Parathyroid adenoma (tissue), 2 donors: Measurements from ENCODE around the gene THNSL1.
"Not testable (repeated sequence)": the region's sequence is repeated elsewhere in the genome, so short reads cannot be mapped to it uniquely, and the experiment has no call there.

Experiments
- H2AFZ ChIP-seq: fragments of 300-600 bp; sonication (generic); one replicate; pipeline ENCODE4 v1.7.0; 2017; ENCODE audit warnings: antibody characterized with exemption, mild to moderate bottlenecking
- H3K27ac ChIP-seq: fragments of 300-600 bp; sonication (generic); one replicate; pipeline ENCODE4 v1.7.0; 2017
- H3K27me3 ChIP-seq: fragments of 300-600 bp; sonication (generic); one replicate; pipeline ENCODE4 v1.7.0; 2017; ENCODE audit warnings: low read length; ENCODE audit not compliant: control insufficient read depth, insufficient read depth
- H3K36me3 ChIP-seq: fragments of 300-600 bp; sonication (generic); one replicate; pipeline ENCODE4 v1.7.0; 2017; ENCODE audit warnings: low read length; ENCODE audit not compliant: control insufficient read depth, insufficient read depth
- H3K4me1 ChIP-seq: fragments of 300-600 bp; sonication (generic); one replicate; pipeline ENCODE4 v1.7.0; 2017; ENCODE audit warnings: control low read depth
- H3K4me2 ChIP-seq: fragments of 300-600 bp; sonication (generic); one replicate; pipeline ENCODE4 v1.7.0; 2017; ENCODE audit warnings: low read length
- H3K4me3 ChIP-seq: fragments of 300-600 bp; sonication (generic); one replicate; pipeline ENCODE4 v1.7.0; 2017; ENCODE audit warnings: low read depth, low read length
- H3K79me2 ChIP-seq: fragments of 300-600 bp; sonication (generic); one replicate; pipeline ENCODE4 v1.7.0; 2017; ENCODE audit warnings: control low read depth
- H3K9ac ChIP-seq: fragments of 300-600 bp; sonication (generic); one replicate; pipeline ENCODE4 v1.7.0; 2017; ENCODE audit warnings: mild to moderate bottlenecking
- H3K9me3 ChIP-seq: fragments of 300-600 bp; sonication (generic); one replicate; pipeline ENCODE4 v1.7.0; 2017; ENCODE audit warnings: low read length; ENCODE audit not compliant: control insufficient read depth
- CTCF ChIP-seq: fragments of 300-600 bp; sonication (generic); IDR thresholded peaks from one replicate; pipeline ENCODE4 v1.7.0; 2017; ENCODE audit warnings: antibody characterized with exemption, mild to moderate bottlenecking
- donor health status: primary hyperparathyroidism.

Gene THNSL1

DNA sequence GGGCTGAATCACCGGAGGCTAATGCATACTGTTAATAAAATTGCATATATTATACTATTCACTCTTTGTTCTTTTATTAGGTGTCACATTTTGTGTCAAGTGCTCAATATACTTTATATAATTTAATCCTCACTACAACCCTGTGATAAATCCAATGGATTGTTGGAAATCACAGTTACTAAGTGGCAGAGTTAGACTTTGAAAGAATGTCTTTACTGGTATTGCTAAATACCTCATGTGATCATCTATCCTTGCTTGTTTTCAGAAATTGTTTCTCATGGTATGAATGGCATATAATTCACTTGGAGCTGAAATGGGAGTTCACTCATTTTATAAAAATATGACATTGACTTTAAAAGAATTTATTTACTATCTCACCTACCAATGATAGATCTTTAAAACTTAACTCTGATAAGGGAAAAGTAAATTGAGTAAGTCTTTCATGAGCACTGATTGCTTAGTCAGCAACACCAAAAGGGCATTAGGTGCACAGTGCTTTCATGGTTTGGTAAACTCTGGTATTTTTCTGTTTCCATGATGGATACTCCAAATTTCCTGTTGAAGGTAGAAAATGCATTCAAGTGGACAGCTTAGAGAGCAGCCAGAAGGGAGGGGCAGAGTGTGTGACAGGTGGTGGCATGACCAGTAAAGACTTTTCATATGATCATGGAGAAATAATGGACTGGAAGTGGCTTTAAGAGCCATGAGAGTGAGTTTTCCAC is 23.0 kb upstream of the THNSL1 start:
- H3K4me3 ChIP-seq: no peak overlapping the region
- H3K4me2 ChIP-seq: peak overlapping the region; percentile 9
- no peaks in the 10 kb centered on the region for H3K36me3 ChIP-seq
- H3K79me2 ChIP-seq: no peaks in the 10 kb centered on the region
- no peak overlapping the region for H3K27ac ChIP-seq
- no peak for TF ChIP-seq CTCF
- H3K27me3 ChIP-seq: no peaks in the 10 kb centered on the region
- no peak overlapping the region for H2AFZ ChIP-seq
- no peak overlapping the region for H3K9ac ChIP-seq
- H3K9me3 ChIP-seq: no peaks in the 10 kb centered on the region
- no peaks in the 10 kb centered on the region for H3K4me1 ChIP-seq

- Histone ChIP-seq H3K36me3 (no peaks in the 10 kb centered on the region), H3K4me2 (no peak overlapping the region), H2AFZ (no peak overlapping the region), H3K79me2 (no peaks in the 10 kb centered on the region), H3K4me1 (no peaks in the 10 kb centered on the region), H3K4me3 (no peak overlapping the region), H3K9ac (no peak overlapping the region), H3K9me3 (no peaks in the 10 kb centered on the region), H3K27ac (no peak overlapping the region), H3K27me3 (no peaks in the 10 kb centered on the region)
- TF ChIP-seq CTCF: no peak
Observed at GRCh38 chr10:24995072-24995471, 21.3 kb upstream of the THNSL1 start.

GRCh38 chr10:24998044-24998443 is 18.4 kb upstream of the THNSL1 start:
- no peaks in the 10 kb centered on the region for H3K79me2 ChIP-seq
- H3K36me3 ChIP-seq: no peaks in the 10 kb centered on the region
- no peak for TF ChIP-seq CTCF
- H3K9me3 ChIP-seq: no peaks in the 10 kb centered on the region
- H3K27ac ChIP-seq: no peak overlapping the region
- no peaks in the 10 kb centered on the region for H3K4me1 ChIP-seq
- H3K9ac ChIP-seq: no peak overlapping the region
- H3K27me3 ChIP-seq: no peaks in the 10 kb centered on the region
- H2AFZ ChIP-seq: no peak overlapping the region
- no peak overlapping the region for H3K4me2 ChIP-seq
- H3K4me3 ChIP-seq: no peak overlapping the region

DNA sequence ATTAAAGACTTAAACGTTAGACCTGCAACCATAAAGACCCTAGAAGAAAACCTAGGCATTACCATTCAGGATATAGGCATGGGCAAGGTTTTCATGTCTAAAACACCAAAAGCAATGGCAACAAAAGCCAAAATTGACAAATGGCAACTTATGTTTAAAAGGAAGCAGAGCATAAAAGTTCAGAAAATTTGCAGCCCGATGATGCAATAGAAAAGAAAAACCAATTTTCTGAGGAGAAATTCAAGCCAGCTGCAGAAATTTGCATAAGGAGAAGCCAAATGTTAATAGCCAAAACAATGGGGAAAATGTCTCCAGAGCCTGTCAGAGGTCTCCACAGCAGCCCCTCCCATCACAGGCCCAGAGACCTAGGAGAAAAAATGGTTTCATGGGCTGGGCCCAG is 4.8 kb upstream of the THNSL1 start:
- H3K27me3 ChIP-seq, H3K4me3 ChIP-seq, H3K9ac ChIP-seq: not testable (repeated sequence)

DNA sequence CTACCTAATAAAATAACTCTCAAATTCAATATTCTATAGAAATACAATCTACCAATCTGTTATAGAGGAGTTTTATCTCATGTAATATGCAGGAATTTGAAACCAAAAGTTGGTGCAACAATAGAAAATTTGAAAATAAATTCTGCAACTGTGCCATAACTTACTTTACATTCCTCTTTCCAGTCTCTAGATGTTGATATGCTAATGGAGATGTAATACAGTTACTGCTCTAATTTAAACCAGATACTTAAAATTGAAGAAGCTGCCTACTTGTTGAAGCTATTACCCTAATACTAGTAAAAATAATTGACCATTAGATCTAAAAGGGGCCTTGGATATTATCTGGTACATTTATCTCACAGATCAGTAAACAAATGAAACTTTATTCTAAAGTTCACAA is 1.8 kb upstream of the THNSL1 start:
- TF ChIP-seq CTCF: no peak
- Histone ChIP-seq H3K36me3 (no peaks in the 10 kb centered on the region), H3K4me3 (no peak overlapping the region), H3K4me1 (peaks cover 8% of the 10 kb centered on the region), H2AFZ (no peak overlapping the region), H3K9ac (no peak overlapping the region), H3K9me3 (no peaks in the 10 kb centered on the region), H3K27ac (no peak overlapping the region), H3K4me2 (no peak overlapping the region), H3K79me2 (no peaks in the 10 kb centered on the region), H3K27me3 (no peaks in the 10 kb centered on the region)

More for the DNA sequence above, 4.8 kb upstream of the THNSL1 start:
- H3K36me3 ChIP-seq, H3K4me2 ChIP-seq, H3K4me1 ChIP-seq, H3K27ac ChIP-seq, H3K79me2 ChIP-seq, H3K9me3 ChIP-seq, H2AFZ ChIP-seq: not testable (repeated sequence)
